Panc1 (cell line): Measurements from ENCODE around the gene RNF39.
A peak's percentile ranks its signal among the peaks of the same experiment; 100 is the strongest.

Source experiments
- CTCF ChIP-seq: fragments of 450-650 bp; IDR thresholded peaks from 2 replicates; pipeline ENCODE4 v1.5.1; 2017; ENCODE audit warnings: mild to moderate bottlenecking
- POLR2AphosphoS5 ChIP-seq: IDR thresholded peaks from 2 replicates; pipeline ENCODE4 v1.6.1; 2012; ENCODE audit warnings: mild to moderate bottlenecking, low read depth, low read length, moderate library complexity

DNA sequence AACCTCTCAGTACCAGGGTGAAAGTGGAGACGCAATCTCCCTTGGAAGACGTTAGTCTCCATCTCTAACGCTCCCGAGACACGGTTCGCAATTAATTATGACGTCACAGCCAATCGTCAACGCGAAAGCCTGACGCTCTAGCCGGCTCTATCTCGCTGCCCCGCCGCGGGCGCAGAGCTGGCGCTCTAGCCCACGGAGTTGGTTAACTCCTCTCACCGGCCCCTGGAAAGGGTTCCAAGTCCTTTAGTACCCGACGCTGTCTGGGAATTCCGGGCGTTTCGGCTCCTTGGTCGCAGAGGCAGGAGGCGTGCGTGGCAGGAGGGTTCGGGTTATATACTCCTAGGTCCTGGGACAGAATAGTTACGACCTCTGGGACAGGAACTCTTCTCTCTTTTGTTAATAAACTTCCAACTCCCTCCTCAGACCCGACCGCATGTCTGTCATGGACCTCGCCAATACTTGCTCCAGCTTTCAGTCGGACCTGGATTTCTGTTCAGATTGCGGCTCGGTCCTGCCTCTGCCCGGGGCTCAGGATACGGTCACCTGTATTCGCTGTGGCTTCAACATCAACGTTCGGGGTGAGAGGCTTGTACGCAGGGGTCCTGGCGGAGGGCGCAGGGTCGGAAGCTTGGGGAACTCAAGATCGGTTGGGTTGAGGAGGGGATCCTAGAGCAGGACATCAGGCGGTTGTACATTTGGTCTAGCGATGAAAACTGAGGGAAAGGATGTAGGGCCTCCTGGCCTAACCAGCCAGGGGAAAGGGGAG lies 14.3 kb downstream of the RNF39 start, which contains the start of gene POLR1H:
- TF ChIP-seq CTCF, result no peak
- TF ChIP-seq POLR2AphosphoS5, result peak; percentile 98
